Erythroblast (primary cell): Measurements from ENCODE around the gene GLRA1.

ENCODE experiments used
- GATA1 ChIP-seq: IDR thresholded peaks from 2 replicates; pipeline ENCODE4 v1.6.1; 2011; ENCODE audit warnings: low read depth, mild to moderate bottlenecking, control low read depth, low read length, moderate library complexity
- POLR2A ChIP-seq: IDR thresholded peaks from 2 replicates; pipeline ENCODE4 v1.6.1; 2011; ENCODE audit warnings: mild to moderate bottlenecking, low read length

DNA sequence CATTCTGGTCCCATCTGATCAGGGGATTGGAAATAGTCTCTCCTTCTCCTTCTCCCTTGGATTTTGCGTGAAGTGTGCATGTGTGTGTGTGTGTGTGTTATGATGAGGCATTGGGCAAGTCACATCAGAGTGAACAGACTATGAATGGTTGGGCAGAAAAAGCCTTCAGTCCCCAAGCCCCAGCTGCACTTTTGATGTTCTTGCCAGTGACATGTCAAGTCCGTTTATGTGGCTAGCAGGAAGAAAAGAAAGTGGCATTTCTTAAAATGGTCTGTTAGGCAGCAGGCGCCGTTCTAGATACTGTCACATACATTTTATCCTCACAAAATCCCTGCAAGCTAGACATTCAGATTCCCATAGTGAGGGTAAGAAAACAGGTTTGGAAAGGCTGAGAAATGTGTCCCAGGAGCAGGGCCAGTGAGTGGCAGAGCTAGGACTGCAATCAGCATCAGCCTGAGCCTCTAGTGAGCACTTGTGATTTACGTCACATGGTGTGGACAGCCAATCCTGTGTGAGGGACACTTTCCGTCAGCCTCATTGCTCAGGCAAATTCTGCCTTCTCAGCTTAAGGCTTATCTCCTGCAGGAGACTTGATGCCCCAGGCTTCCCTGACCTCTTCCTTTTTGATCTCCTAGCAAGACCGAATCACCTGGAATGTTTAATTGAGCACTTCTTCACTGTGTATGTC, 60.4 kb downstream of the GLRA1 start:
- TF ChIP-seq POLR2A (no peak), GATA1 (no peak)
